Measurements from ENCODE around the gene SNX3.

The SNX3 gene

GRCh38 chr6:108174371-108175175 lies 86.3 kb downstream of the SNX3 start:
- TF ChIP-seq CTCF (IDR thresholded peaks at IDR 0.05; ENCODE audit: insufficient read depth, low read length, missing control alignments), result no peak
- POLR2A ChIA-PET, result no interaction called here
- no peak overlapping the region for H3K4me3 ChIP-seq (ENCODE audit: low read depth, low read length)
- no peak for DNase-seq (ENCODE audit: low read depth, low spot score)
- CTCF ChIA-PET, result no interaction called here

- no peak overlapping the region for H3K4me3 ChIP-seq (ENCODE audit: low read depth, low read length)
- no peak for DNase-seq (ENCODE audit: low read depth, low spot score)
- ChIA-PET POLR2A (no interaction called here), CTCF (interaction anchor here (1.1 kb wide), 1 partner anchor 57 kb away, joined by 3 read pairs; no protein-coding TSS in a partner anchor)
- no peak for TF ChIP-seq CTCF (IDR thresholded peaks at IDR 0.05; ENCODE audit: insufficient read depth, low read length, missing control alignments)
These were observed 88.8 kb downstream of the SNX3 start for GRCh38 chr6:108171918-108172516.

GRCh38 chr6:108171291-108171917 lies 89.4 kb downstream of the SNX3 start:
- no peak overlapping the region for H3K4me3 ChIP-seq (ENCODE audit: low read depth, low read length)
- POLR2A ChIA-PET, result no interaction called here
- TF ChIP-seq CTCF (IDR thresholded peaks at IDR 0.05; ENCODE audit: insufficient read depth, low read length, missing control alignments), result no peak
- no peak for DNase-seq (ENCODE audit: low read depth, low spot score)
- CTCF ChIA-PET, result interaction anchor here (1.1 kb wide), 1 partner anchor 56 kb away, joined by 3 read pairs; no protein-coding TSS in a partner anchor

GRCh38 chr6:108170332-108171290 lies 90.2 kb downstream of the SNX3 start:
- CTCF ChIA-PET, result no interaction called here
- TF ChIP-seq CTCF (IDR thresholded peaks at IDR 0.05; ENCODE audit: insufficient read depth, low read length, missing control alignments), result no peak
- no peak overlapping the region for H3K4me3 ChIP-seq (ENCODE audit: low read depth, low read length)
- POLR2A ChIA-PET, result no interaction called here
- DNase-seq (ENCODE audit: low read depth, low spot score), result no peak

GRCh38 chr6:108169464-108170331 lies 91.1 kb downstream of the SNX3 start:
- ChIA-PET CTCF (no interaction called here), POLR2A (no interaction called here)
- no peak for DNase-seq (ENCODE audit: low read depth, low spot score)
- TF ChIP-seq CTCF (IDR thresholded peaks at IDR 0.05; ENCODE audit: insufficient read depth, low read length, missing control alignments), result no peak
- no peak overlapping the region for H3K4me3 ChIP-seq (ENCODE audit: low read depth, low read length)

Data from AG04449 (cell line).